Adrenal gland (tissue), 12 donors: ENCODE results near the gene SEC22C. TPM values are rescaled to one million over a fixed set of nuclear protein-coding genes. Genes with fewer than 3 reads are reported as not detected.

Source experiments
- DNase-seq, 7 donors: peaks; one replicate each; pipeline ENCODE4 v3.0.0-alpha.2; 2019 to 2020
- H3K27ac ChIP-seq, 5 donors: fragments of 200-600 bp; sonication (generic) in 4 of 5; 1 replicate in 3 of 5; 2 replicates in 2 of 5; pipeline versions ENCODE4 v1.5.1 to v1.8.0; 2016 to 2020; ENCODE audit warnings: mild to moderate bottlenecking in 1 of 5
- H3K27me3 ChIP-seq: fragments of 200-600 bp; 2 replicates; pipeline ENCODE4 v1.8.0; 2021
- H3K36me3 ChIP-seq, 2 donors: fragments of 200-600 bp; replicated peaks in 1 of 2; 1 replicate in 1 of 2; 2 replicates in 1 of 2; pipeline versions ENCODE4 v1.5.1 to v1.8.0; 2018 to 2022
- H3K4me1 ChIP-seq, 2 donors: fragments of 200-600 bp; replicated peaks in 1 of 2; 1 replicate in 1 of 2; 2 replicates in 1 of 2; pipeline versions ENCODE4 v1.5.1 to v1.8.0; 2018 to 2021
- H3K4me3 ChIP-seq, 4 donors: fragments of 200-600 bp; sonication (generic) in 3 of 4; one replicate each; pipeline ENCODE4 v1.5.1; 2016 to 2018
- H3K9me3 ChIP-seq, 3 donors: fragments of 200-600 bp; sonication (generic) in 1 of 3; replicated peaks in 1 of 3; 1 replicate in 2 of 3; 2 replicates in 1 of 3; pipeline versions ENCODE4 v1.5.1 to v1.8.0; 2016 to 2021
- CTCF ChIP-seq, 6 experiments: fragments of 450-650 bp in 4 of 6; fragments of 200-600 bp in 2 of 6; sonication (generic) in 1 of 6; IDR thresholded peaks; 1 replicate in 5 of 6; 2 replicates in 1 of 6; pipeline versions ENCODE4 v1.5.1 to v1.8.0; 2016 to 2021; ENCODE audit warnings: antibody characterized with exemption in 6 of 6, mild to moderate bottlenecking in 2 of 6, moderate library complexity in 1 of 6
- POLR2A ChIP-seq, 2 donors: fragments of 450-650 bp; IDR thresholded peaks; one replicate each; pipeline ENCODE4 v1.6.1; 2017; ENCODE audit warnings: antibody characterized with exemption in 2 of 2, mild to moderate bottlenecking in 2 of 2, moderate library complexity in 1 of 2
- WGBS, 4 donors: extraction: QIAGEN DNeasy Blood & Tissue Kit in 2 of 4; methylation state at CpG; one replicate each; pipeline versions ENCODE4 v1.1.5 to v1.1.7; 2013 to 2017; 5-methylcytosine and 5-hydroxymethylcytosine counted together
- intact Hi-C, 2 donors: fragments of 100-400 bp; cut with DNase I; formaldehyde crosslinking; loops; one replicate each; pipeline versions ENCODE4 v1.14.1 to v1.15.0; 2022 to 2023
- polyA plus RNA-seq, 3 donors: library from polyadenylated mRNA; stranded (reverse); fragments of 200-250 nt in 2 of 3; fragments of 350-450 nt in 1 of 3; fragmentation: Illumina TruSeq in 1 of 3; extraction: RNeasy Lipid Tissue Mini Kit (QIAGEN cat#74804) in 1 of 3; gene quantifications; one replicate each; pipeline ENCODE4 v1.2.3, GENCODE V29; 2013 to 2014
- total RNA-seq, 9 donors: library from RNA; depleted of rRNA in 4 of 9; stranded (reverse); fragments of >200 nt in 4 of 9; fragments of 120-200 nt in 1 of 9; fragmentation: NEBNext Ultra II Directional in 1 of 9; extraction: Animal tissue kit (Norgen Biotek cat#: 25700) in 1 of 9; gene quantifications; one replicate each; pipeline versions ENCODE4 v1.1.0 to v1.2.4, GENCODE V29; 2013 to 2023
- donor health status: healthy with polysubstance abuse.
- donor health status: Bipolar disorder and iron deficiency.
- donor health status: DM: yes; HTN: yes; CAD: no.
- donor health status: DM: no; HTN: no; CAD: no.
- donor health status: DM: no; HTN: no; CAD: no.
- donor health status: DM: yes; HTN: yes; CAD: no.

Gene SEC22C
- total and polyA plus RNA-seq, 12 donors, result 13.7 to 65.7 (median 41.8) TPM

- Histone ChIP-seq H3K27me3 (no peaks in the 10 kb centered on the region), H3K4me3 (no peak overlapping the region), H3K4me1 (peaks cover 18 to 59% of the 10 kb centered on the region in 2 donors), H3K36me3 (peaks cover 0 to 1% of the 10 kb centered on the region in 2 donors), H3K9me3 (no peaks in the 10 kb centered on the region), H3K27ac (peak overlapping the region in 1 of 5 donors; percentile 38)
- WGBS, 4 donors, result 43 to 65% (median 58%) methylated on average over 1 of the region's 1 CpG
- TF ChIP-seq CTCF (IDR thresholded peaks at IDR 0.05), result no peak
- no peak for TF ChIP-seq POLR2A (IDR thresholded peaks at IDR 0.05)
- DNase-seq, result no peak
- intact Hi-C loops, result no loop called here
Observed at GRCh38 chr3:42612217-42612616, 30.4 kb upstream of the SEC22C start.

- no peaks in the 10 kb centered on the region for H3K9me3 ChIP-seq
- peaks cover 25 to 64% of the 10 kb centered on the region in 2 donors for H3K4me1 ChIP-seq
- DNase-seq, result no peak
- TF ChIP-seq CTCF (IDR thresholded peaks at IDR 0.05) (no peak), POLR2A (IDR thresholded peaks at IDR 0.05) (no peak)
- peaks cover 0 to 4% of the 10 kb centered on the region in 2 donors for H3K36me3 ChIP-seq
- 67 to 91% (median 76%) methylated on average over 1 of the region's 1 CpG for WGBS, 4 donors
- H3K4me3 ChIP-seq, result no peak overlapping the region
- intact Hi-C loops, result no loop called here
- peak overlapping the region in 3 of 5 donors; percentile 24 to 38 (median 25) for H3K27ac ChIP-seq
- no peaks in the 10 kb centered on the region for H3K27me3 ChIP-seq
Observed at GRCh38 chr3:42610976-42611375, 29.2 kb upstream of the SEC22C start.

- Histone ChIP-seq H3K27ac (peak overlapping the region in 1 of 5 donors; percentile 4), H3K27me3 (no peaks in the 10 kb centered on the region), H3K4me3 (no peak overlapping the region), H3K4me1 (peaks cover 25 to 59% of the 10 kb centered on the region in 2 donors), H3K9me3 (no peaks in the 10 kb centered on the region), H3K36me3 (peaks cover 0 to 4% of the 10 kb centered on the region in 2 donors)
- TF ChIP-seq POLR2A (IDR thresholded peaks at IDR 0.05), result no peak
- no peak for TF ChIP-seq CTCF (IDR thresholded peaks at IDR 0.05)
- intact Hi-C loops, result loop anchor here in 1 of 2 donors (10.0 kb wide), 1 partner anchor 46 kb away; the partner anchor contains the start of gene ZBTB47
- peak in 1 of 7 donors; percentile 40 for DNase-seq
- 44 to 64% (median 55%) methylated on average over 5 of the region's 5 CpGs for WGBS, 4 donors
Observed at GRCh38 chr3:42608581-42608980, 26.8 kb upstream of the SEC22C start.

GRCh38 chr3:42605546-42606173 lies 23.9 kb upstream of the SEC22C start:
- Histone ChIP-seq H3K27me3 (no peaks in the 10 kb centered on the region), H3K36me3 (peaks cover 0 to 4% of the 10 kb centered on the region in 2 donors), H3K9me3 (no peaks in the 10 kb centered on the region), H3K4me1 (peaks cover 16 to 54% of the 10 kb centered on the region in 2 donors), H3K4me3 (no peak overlapping the region), H3K27ac (peak overlapping the region in 4 of 5 donors; percentile 40 to 66 (median 48))
- TF ChIP-seq CTCF (IDR thresholded peaks at IDR 0.05), result no peak
- TF ChIP-seq POLR2A (IDR thresholded peaks at IDR 0.05), result no peak
- intact Hi-C loops, result loop anchor here in 1 of 2 donors (10.0 kb wide), 1 partner anchor 49 kb away; the partner anchor contains the start of gene ZBTB47
- 41 to 48% (median 46%) methylated on average over 5 of the region's 5 CpGs for WGBS, 4 donors
- DNase-seq, result peak in 5 of 7 donors; percentile 52 to 70 (median 66)
